ENCODE measurements around the gene LPGAT1.
"Not testable (repeated sequence)": the region's sequence is repeated elsewhere in the genome, so short reads cannot be mapped to it uniquely, and the experiment has no call there.

LPGAT1 gene

GRCh38 chr1:211726467-211726995, 104.0 kb downstream of the LPGAT1 start:
- no peak for TF ChIP-seq CTCF (IDR thresholded peaks at IDR 0.05; ENCODE audit: borderline replicate concordance, control extremely low read depth, extremely low read depth, insufficient read depth, missing control alignments)
- no peak for DNase-seq (ENCODE audit: low spot score)
- in situ Hi-C loops (cut with MboI; ENCODE audit: low sequenced_read_pairs, unreplicated experiment): no loop called here

- no peak for DNase-seq (ENCODE audit: low spot score)
- in situ Hi-C loops (cut with MboI; ENCODE audit: low sequenced_read_pairs, unreplicated experiment): no loop called here
- no peak for TF ChIP-seq CTCF (IDR thresholded peaks at IDR 0.05; ENCODE audit: borderline replicate concordance, control extremely low read depth, extremely low read depth, insufficient read depth, missing control alignments)
These were observed 105.8 kb downstream of the LPGAT1 start for GRCh38 chr1:211724687-211725196.

DNA sequence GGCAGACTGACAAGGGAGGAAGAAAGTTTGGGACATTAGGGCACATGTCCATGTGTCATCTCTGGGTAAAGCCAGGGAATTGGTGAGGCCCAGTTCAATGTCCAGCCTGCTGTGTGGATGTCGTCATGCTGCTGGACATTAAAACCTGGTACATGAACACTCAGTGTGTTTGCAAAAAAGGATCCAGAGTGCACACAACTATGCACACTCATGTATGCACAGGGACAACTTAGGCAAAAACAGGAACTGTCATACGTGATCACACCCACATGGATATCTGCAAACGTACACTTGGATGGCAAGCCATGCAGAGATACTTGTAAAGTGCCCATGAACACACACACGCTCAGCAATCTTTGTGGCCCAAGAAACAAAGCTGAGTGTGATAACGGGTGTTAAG, 107.3 kb downstream of the LPGAT1 start:
- DNase-seq (ENCODE audit: low spot score): no peak
- in situ Hi-C loops (cut with MboI; ENCODE audit: low sequenced_read_pairs, unreplicated experiment): no loop called here
- TF ChIP-seq CTCF (IDR thresholded peaks at IDR 0.05; ENCODE audit: borderline replicate concordance, control extremely low read depth, extremely low read depth, insufficient read depth, missing control alignments): no peak

GRCh38 chr1:211722277-211723175, 108.0 kb downstream of the LPGAT1 start:
- DNase-seq (ENCODE audit: low spot score): no peak
- TF ChIP-seq CTCF (IDR thresholded peaks at IDR 0.05; ENCODE audit: borderline replicate concordance, control extremely low read depth, extremely low read depth, insufficient read depth, missing control alignments): no peak
- in situ Hi-C loops (cut with MboI; ENCODE audit: low sequenced_read_pairs, unreplicated experiment): no loop called here

- DNase-seq (ENCODE audit: low spot score); in situ Hi-C loops (cut with MboI; ENCODE audit: low sequenced_read_pairs, unreplicated experiment): not testable (repeated sequence)
These were observed 114.0 kb downstream of the LPGAT1 start for GRCh38 chr1:211716555-211716954.

GRCh38 chr1:211715971-211716370, 114.6 kb downstream of the LPGAT1 start:
- no peak for DNase-seq (ENCODE audit: low spot score)
- in situ Hi-C loops (cut with MboI; ENCODE audit: low sequenced_read_pairs, unreplicated experiment): no loop called here

More at GRCh38 chr1:211715971-211716370, 114.6 kb downstream of the LPGAT1 start:
- TF ChIP-seq CTCF (IDR thresholded peaks at IDR 0.05; ENCODE audit: borderline replicate concordance, control extremely low read depth, extremely low read depth, insufficient read depth, missing control alignments): no peak

Measured in GM13976 (cell line).